Neuronal stem cell (in vitro differentiated cells): ENCODE data around the gene MRPL33.

ENCODE experiments used
- DNase-seq: peaks from one replicate; pipeline ENCODE4 v3.0.0-alpha.2; 2013; ENCODE audit warnings: low spot score
- H2AFZ ChIP-seq: one replicate; pipeline ENCODE4 v1.6.1; 2013; ENCODE audit warnings: mild to moderate bottlenecking, low read length, inconsistent platforms
- H2AK5ac ChIP-seq: 2 replicates; pipeline ENCODE4 v1.6.1; 2013; ENCODE audit warnings: low read depth, mild to moderate bottlenecking, inconsistent platforms, low read length, moderate library complexity, mixed read lengths
- H2BK120ac ChIP-seq: 2 replicates; pipeline ENCODE4 v1.6.1; 2013; ENCODE audit warnings: low read depth, mild to moderate bottlenecking, inconsistent platforms, low read length, moderate library complexity, mixed read lengths
- H2BK12ac ChIP-seq: one replicate; pipeline ENCODE4 v1.6.1; 2013; ENCODE audit warnings: low read length, inconsistent platforms
- H2BK15ac ChIP-seq: 2 replicates; pipeline ENCODE4 v1.6.1; 2013; ENCODE audit warnings: mild to moderate bottlenecking, low read length, inconsistent platforms, mixed read lengths
- H2BK5ac ChIP-seq: one replicate; pipeline ENCODE4 v1.6.1; 2013; ENCODE audit warnings: inconsistent platforms, mild to moderate bottlenecking, low read length, moderate library complexity
- H3K14ac ChIP-seq: one replicate; pipeline ENCODE4 v1.6.1; 2013; ENCODE audit warnings: low read length, inconsistent platforms
- H3K18ac ChIP-seq: 2 replicates; pipeline ENCODE4 v1.6.1; 2013; ENCODE audit warnings: low read length, inconsistent platforms
- H3K23ac ChIP-seq: 2 replicates; pipeline ENCODE4 v1.6.1; 2013; ENCODE audit warnings: low read depth, mild to moderate bottlenecking, mixed read lengths, low read length, inconsistent platforms; ENCODE audit not compliant: poor library complexity
- H3K27ac ChIP-seq: replicated peaks from 3 replicates; pipeline ENCODE4 v1.5.1; 2013; ENCODE audit warnings: low read length, inconsistent platforms
- H3K27me3 ChIP-seq, 3 experiments: 2 replicates each; pipeline ENCODE4 v1.6.1; 2013; ENCODE audit warnings: low read length in 3 of 3, mild to moderate bottlenecking in 2 of 3, inconsistent platforms in 1 of 3, low read depth in 1 of 3, mixed read lengths in 1 of 3, moderate library complexity in 1 of 3; ENCODE audit not compliant: control insufficient read depth in 3 of 3, insufficient read depth in 3 of 3
- H3K36me3 ChIP-seq, 2 donors: replicated peaks in 1 of 2; 2 replicates each; pipeline ENCODE4 v1.6.1; 2013; ENCODE audit warnings: low read length in 2 of 2; ENCODE audit not compliant: control insufficient read depth in 2 of 2, insufficient read depth in 2 of 2
- H3K4ac ChIP-seq: 2 replicates; pipeline ENCODE4 v1.6.1; 2013; ENCODE audit warnings: inconsistent platforms, mild to moderate bottlenecking, low read length, moderate library complexity
- H3K4me1 ChIP-seq, 2 donors: 1 replicate in 1 of 2; 2 replicates in 1 of 2; pipeline ENCODE4 v1.6.1; 2013; ENCODE audit warnings: low read length in 2 of 2, low read depth in 1 of 2; ENCODE audit not compliant: control insufficient read depth in 2 of 2, insufficient read depth in 1 of 2
- H3K4me2 ChIP-seq: one replicate; pipeline ENCODE4 v1.6.1; 2013; ENCODE audit warnings: mild to moderate bottlenecking, low read length, inconsistent platforms; ENCODE audit not compliant: insufficient read depth, poor library complexity, severe bottlenecking
- H3K4me3 ChIP-seq, 2 donors: 2 replicates each; pipeline ENCODE4 v1.5.1; 2013; ENCODE audit warnings: low read length in 2 of 2, mild to moderate bottlenecking in 2 of 2, inconsistent platforms in 1 of 2, moderate library complexity in 1 of 2
- H3K79me1 ChIP-seq: one replicate; pipeline ENCODE4 v1.6.1; 2013; ENCODE audit warnings: low read depth, mild to moderate bottlenecking, inconsistent platforms, low read length, moderate library complexity
- H3K9ac ChIP-seq: one replicate; pipeline ENCODE4 v1.6.1; 2013; ENCODE audit warnings: mild to moderate bottlenecking, low read depth, low read length, inconsistent platforms; ENCODE audit not compliant: poor library complexity
- H3K9me3 ChIP-seq, 2 donors: replicated peaks in 1 of 2; 2 replicates each; pipeline versions ENCODE3 to v1.6.1; 2013; ENCODE audit warnings: low read length in 2 of 2, mild to moderate bottlenecking in 2 of 2, inconsistent platforms in 1 of 2, low read depth in 1 of 2, mixed read lengths in 1 of 2, moderate library complexity in 1 of 2; ENCODE audit not compliant: control insufficient read depth in 2 of 2, insufficient read depth in 1 of 2
- H4K8ac ChIP-seq: one replicate; pipeline ENCODE4 v1.6.1; 2013; ENCODE audit warnings: low read depth, mild to moderate bottlenecking, inconsistent platforms, low read length, moderate library complexity
- H4K91ac ChIP-seq: one replicate; pipeline ENCODE4 v1.6.1; 2013; ENCODE audit warnings: low read length, low read depth, mild to moderate bottlenecking, inconsistent platforms; ENCODE audit not compliant: poor library complexity
- WGBS, 2 donors: extraction: QIAGEN DNeasy Blood & Tissue Kit; methylation state at CpG; one replicate each; pipeline ENCODE4 v1.1.7; 2013; ENCODE audit warnings: missing lambda C conversion rate in 2 of 2, mixed read lengths in 1 of 2; ENCODE audit not compliant: insufficient read length in 2 of 2, insufficient replicate concordance in 1 of 2; ENCODE audit errors: extremely low coverage in 2 of 2; 5-methylcytosine and 5-hydroxymethylcytosine counted together

Gene MRPL33

DNA sequence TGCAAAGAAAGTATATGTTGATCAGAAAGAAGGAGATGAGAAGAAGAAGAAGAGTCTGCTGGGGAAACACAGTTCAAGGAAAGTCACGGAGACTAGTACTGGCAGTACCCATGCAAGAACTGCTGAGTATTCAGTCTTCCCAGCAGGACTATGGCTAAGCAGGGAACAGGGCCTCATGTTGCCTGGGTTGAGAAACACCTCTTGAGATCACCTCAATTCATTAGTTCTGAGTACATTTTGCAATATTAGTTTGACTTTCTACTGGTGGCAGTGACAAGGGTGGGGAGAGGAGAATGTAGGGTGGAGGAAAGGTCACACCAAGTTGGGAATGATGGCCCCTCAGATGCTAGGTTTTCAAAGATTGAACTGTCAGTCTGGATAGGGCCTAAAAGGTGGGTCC, 50.5 kb downstream of the MRPL33 start:
- Histone ChIP-seq H3K23ac (no peak overlapping the region), H3K9me3 (peaks cover 2 to 7% of the 10 kb centered on the region in 2 donors), H2BK12ac (no peak overlapping the region), H2AFZ (no peak overlapping the region), H2BK15ac (no peak overlapping the region), H3K4me1 (no peaks in the 10 kb centered on the region), H4K91ac (no peak overlapping the region), H3K27me3 (no peaks in the 10 kb centered on the region), H3K27ac (no peak overlapping the region), H2BK120ac (no peak overlapping the region), H3K4me2 (no peak overlapping the region), H3K9ac (no peak overlapping the region), H4K8ac (no peak overlapping the region), H3K4ac (no peak overlapping the region), H3K79me1 (no peaks in the 10 kb centered on the region), H3K18ac (no peak overlapping the region), H3K36me3 (no peaks in the 10 kb centered on the region), H2AK5ac (no peak overlapping the region), H3K4me3 (no peak overlapping the region), H2BK5ac (no peak overlapping the region), H3K14ac (no peak overlapping the region)
- no peak for DNase-seq
- no CpG with 5 or more reads among the region's 1 CpG for WGBS, 2 donors

- Histone ChIP-seq H3K9ac (no peak overlapping the region), H2BK5ac (no peak overlapping the region), H3K9me3 (peaks cover 2 to 7% of the 10 kb centered on the region in 2 donors), H3K4ac (no peak overlapping the region), H2BK15ac (no peak overlapping the region), H3K18ac (no peak overlapping the region), H3K4me2 (no peak overlapping the region), H2BK12ac (no peak overlapping the region), H2BK120ac (no peak overlapping the region), H3K27me3 (no peaks in the 10 kb centered on the region), H3K4me1 (no peaks in the 10 kb centered on the region), H3K14ac (no peak overlapping the region), H2AFZ (no peak overlapping the region), H4K91ac (no peak overlapping the region), H3K4me3 (no peak overlapping the region), H3K23ac (no peak overlapping the region), H3K27ac (no peak overlapping the region), H3K36me3 (no peaks in the 10 kb centered on the region), H2AK5ac (no peak overlapping the region), H4K8ac (no peak overlapping the region), H3K79me1 (no peaks in the 10 kb centered on the region)
- no peak for DNase-seq
- WGBS, 2 donors = no CpG with 5 or more reads among the region's 5 CpGs
Measured at GRCh38 chr2:27823135-27823534, 51.6 kb downstream of the MRPL33 start.

DNA sequence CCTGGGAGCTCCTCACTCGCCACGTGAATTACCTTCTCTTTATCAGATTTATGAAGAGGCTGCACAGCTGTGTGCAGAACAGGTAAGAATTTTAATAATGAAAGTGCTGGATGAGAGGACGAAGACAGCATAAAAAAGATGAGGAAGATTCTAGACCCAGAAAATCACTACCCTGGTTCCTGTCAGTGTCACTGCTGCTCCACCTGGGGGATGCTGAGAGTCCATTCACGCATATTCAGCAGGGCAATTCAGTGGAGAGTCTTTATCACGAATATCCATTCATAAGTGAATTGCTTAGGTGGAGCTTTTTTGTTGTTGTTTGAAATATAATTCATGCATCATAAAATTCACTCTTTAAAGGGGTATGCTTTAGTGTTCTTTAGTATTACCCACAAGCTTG, 52.0 kb downstream of the MRPL33 start:
- no peaks in the 10 kb centered on the region for H3K27me3 ChIP-seq
- no peaks in the 10 kb centered on the region for H3K79me1 ChIP-seq
- peaks cover 2 to 7% of the 10 kb centered on the region in 2 donors for H3K9me3 ChIP-seq
- H3K4me1 ChIP-seq = no peaks in the 10 kb centered on the region
- H2BK5ac ChIP-seq = no peak overlapping the region
- H3K36me3 ChIP-seq = no peaks in the 10 kb centered on the region
- no peak overlapping the region for H2AFZ ChIP-seq
- no peak overlapping the region for H3K27ac ChIP-seq
- H3K23ac ChIP-seq = no peak overlapping the region
- no peak overlapping the region for H2AK5ac ChIP-seq
- H2BK120ac ChIP-seq = no peak overlapping the region
- no peak overlapping the region for H3K4ac ChIP-seq
- no peak for DNase-seq
- no peak overlapping the region for H3K4me2 ChIP-seq
- no peak overlapping the region for H3K18ac ChIP-seq
- WGBS, 2 donors = no CpG with 5 or more reads among the region's 5 CpGs
- H4K91ac ChIP-seq = no peak overlapping the region
- no peak overlapping the region for H3K9ac ChIP-seq
- no peak overlapping the region for H4K8ac ChIP-seq
- H3K4me3 ChIP-seq = no peak overlapping the region
- no peak overlapping the region for H2BK15ac ChIP-seq
- H3K14ac ChIP-seq = no peak overlapping the region
- no peak overlapping the region for H2BK12ac ChIP-seq

DNA sequence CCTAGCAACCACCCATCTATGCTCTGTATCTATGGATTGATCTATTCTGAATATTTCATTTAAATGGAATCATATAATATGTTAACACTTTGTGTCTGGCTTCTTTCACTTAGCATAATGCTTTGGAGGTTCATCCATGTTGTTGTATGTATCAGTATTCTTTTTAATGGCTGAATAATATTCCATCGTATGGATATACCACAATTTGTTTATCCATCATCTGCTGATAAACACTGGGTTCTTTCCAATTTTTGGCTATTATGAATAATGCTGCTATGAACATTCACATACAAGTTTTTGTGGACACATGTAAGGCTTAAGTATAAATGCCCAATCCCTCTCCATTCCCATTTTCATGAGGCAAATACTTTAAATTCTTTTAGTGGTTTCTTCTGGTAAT, 52.9 kb downstream of the MRPL33 start:
- no peak overlapping the region for H4K8ac ChIP-seq
- no peak overlapping the region for H3K4me3 ChIP-seq
- no CpG with 5 or more reads among the region's 1 CpG for WGBS, 2 donors
- no peak overlapping the region for H2BK15ac ChIP-seq
- no peaks in the 10 kb centered on the region for H3K79me1 ChIP-seq
- H3K4ac ChIP-seq = no peak overlapping the region
- H3K27ac ChIP-seq = no peak overlapping the region
- no peak overlapping the region for H3K18ac ChIP-seq
- H3K14ac ChIP-seq = no peak overlapping the region
- H2AK5ac ChIP-seq = no peak overlapping the region
- no peak for DNase-seq
- no peaks in the 10 kb centered on the region for H3K27me3 ChIP-seq
- no peaks in the 10 kb centered on the region for H3K4me1 ChIP-seq
- H4K91ac ChIP-seq = no peak overlapping the region
- H3K9ac ChIP-seq = no peak overlapping the region
- H2BK5ac ChIP-seq = no peak overlapping the region
- H3K36me3 ChIP-seq = no peaks in the 10 kb centered on the region
- H2AFZ ChIP-seq = no peak overlapping the region
- H3K4me2 ChIP-seq = no peak overlapping the region
- no peak overlapping the region for H2BK120ac ChIP-seq
- no peak overlapping the region for H2BK12ac ChIP-seq
- peaks cover 2 to 7% of the 10 kb centered on the region in 2 donors for H3K9me3 ChIP-seq
- no peak overlapping the region for H3K23ac ChIP-seq
